Endothelial cell of umbilical vein (primary cell): Measurements from ENCODE around the gene NCKAP5. TPM values are rescaled to one million over a fixed set of nuclear protein-coding genes. Genes with fewer than 3 reads are reported as not detected.

Experiments used
- BruUV-seq: library from RNA; stranded (reverse); fragments of 400-500 nt; replicated peaks from 2 replicates; lab custom pipeline; 2021; lab: Mats Ljungman, UMichigan
- CTCF ChIA-PET: fragments of 300-600, 350-600 bp; sonication (Branson Sonifier 250); formaldehyde crosslinking; loops from one replicate; lab custom pipeline; 2021; ENCODE audit warnings: antibody characterized with exemption, inconsistent platforms; lab: Charles Lee
- POLR2A ChIA-PET: fragments of 300-600, 350-600 bp; sonication (Branson Sonifier 250); formaldehyde crosslinking; loops from one replicate; lab custom pipeline; 2021; ENCODE audit warnings: antibody characterized with exemption, inconsistent platforms; lab: Charles Lee
- DNase-seq: peaks from one replicate; pipeline ENCODE4 v3.0.0-alpha.2; 2011; ENCODE audit warnings: low read depth, low spot score
- FAIRE-seq: peaks from 2 replicates; lab custom pipeline; 2011; peaks lifted over from hg19 to GRCh38; lab: Jason Lieb, UNC
- H2AFZ ChIP-seq: 2 replicates; pipeline ENCODE4 v1.6.0; 2012; ENCODE audit warnings: low read depth, low read length, control low read depth, inconsistent platforms
- H3K27ac ChIP-seq: 2 replicates; pipeline ENCODE4 v1.5.1; 2011; ENCODE audit warnings: low read depth, mild to moderate bottlenecking, control low read depth, low read length, moderate library complexity; ENCODE audit not compliant: insufficient read depth
- H3K27me3 ChIP-seq, 2 experiments: 2 replicates each; pipeline versions ENCODE4 v1.6.0 to v1.6.1; 2011; ENCODE audit warnings: low read length in 2 of 2, mixed read lengths in 1 of 2; ENCODE audit not compliant: control insufficient read depth in 2 of 2, insufficient read depth in 2 of 2
- H3K36me3 ChIP-seq, 2 experiments: 2 replicates in 1 of 2; 3 replicates in 1 of 2; pipeline ENCODE4 v1.5.1; 2011; ENCODE audit warnings: low read length in 2 of 2, mild to moderate bottlenecking in 1 of 2, moderate library complexity in 1 of 2; ENCODE audit not compliant: control insufficient read depth in 2 of 2, insufficient read depth in 2 of 2; ENCODE audit errors: extremely low read depth in 1 of 2
- H3K4me1 ChIP-seq: 3 replicates; pipeline ENCODE4 v1.5.1; 2011; ENCODE audit warnings: mild to moderate bottlenecking, low read length; ENCODE audit not compliant: control insufficient read depth, insufficient read depth; ENCODE audit errors: extremely low read depth
- H3K4me2 ChIP-seq: 2 replicates; pipeline ENCODE4 v1.6.1; 2011; ENCODE audit warnings: low read length, control low read depth, mixed read lengths; ENCODE audit not compliant: insufficient read depth
- H3K4me3 ChIP-seq, 3 experiments: fragments of 200-600 bp in 1 of 3; sonication (generic), shearing (Covaris generic) in 1 of 3; replicated peaks in 1 of 3; 2 replicates each; pipeline ENCODE4 v1.5.1; 2011 to 2016; ENCODE audit warnings: control low read depth in 3 of 3, low read length in 3 of 3, mild to moderate bottlenecking in 2 of 3, inconsistent platforms in 1 of 3, low read depth in 1 of 3, moderate library complexity in 1 of 3; ENCODE audit not compliant: insufficient read depth in 1 of 3
- H3K79me2 ChIP-seq: 2 replicates; pipeline ENCODE4 v1.6.0; 2012; ENCODE audit warnings: low read length, inconsistent platforms; ENCODE audit not compliant: control insufficient read depth, insufficient read depth
- H3K9ac ChIP-seq: replicated peaks from 2 replicates; pipeline ENCODE3; 2011; ENCODE audit warnings: low read length, control low read depth; ENCODE audit not compliant: insufficient read depth; ENCODE audit errors: extremely low read depth
- H3K9me1 ChIP-seq: replicated peaks from 3 replicates; pipeline ENCODE4 v1.6.0; 2011; ENCODE audit warnings: mild to moderate bottlenecking, low read length; ENCODE audit not compliant: control insufficient read depth, insufficient read depth; ENCODE audit errors: extremely low read depth
- H3K9me3 ChIP-seq: replicated peaks from 2 replicates; pipeline ENCODE4 v1.5.1; 2012; ENCODE audit warnings: low read length, inconsistent platforms; ENCODE audit not compliant: control insufficient read depth, insufficient read depth
- H4K20me1 ChIP-seq: replicated peaks from 2 replicates; pipeline ENCODE3; 2011; ENCODE audit warnings: mild to moderate bottlenecking, low read length; ENCODE audit not compliant: control insufficient read depth, insufficient read depth; ENCODE audit errors: extremely low read depth
- EZH2 ChIP-seq: IDR thresholded peaks from 2 replicates; pipeline ENCODE4 v1.6.1; 2012; ENCODE audit warnings: borderline replicate concordance, low read depth, mild to moderate bottlenecking, moderate library complexity, low read length, inconsistent platforms; ENCODE audit not compliant: severe bottlenecking
- FOS ChIP-seq: IDR thresholded peaks from 2 replicates; pipeline ENCODE4 v1.6.1; 2011; ENCODE audit warnings: mild to moderate bottlenecking, low read length, moderate library complexity, borderline replicate concordance; ENCODE audit not compliant: insufficient read depth
- GATA2 ChIP-seq: IDR thresholded peaks from 2 replicates; pipeline ENCODE4 v1.7.0; 2011; ENCODE audit warnings: low read depth, mild to moderate bottlenecking, moderate library complexity, mixed read lengths, low read length; ENCODE audit not compliant: insufficient read length, insufficient read depth
- JUN ChIP-seq: IDR thresholded peaks from 2 replicates; pipeline ENCODE4 v1.6.1; 2011; ENCODE audit warnings: borderline replicate concordance, low read depth; ENCODE audit not compliant: insufficient read length, insufficient read depth
- MYC ChIP-seq: IDR thresholded peaks from one replicate; pipeline ENCODE4 v1.6.1; 2011; ENCODE audit warnings: mild to moderate bottlenecking, low read depth, low read length
- POLR2A ChIP-seq: IDR thresholded peaks from 2 replicates; pipeline ENCODE4 v1.6.1; 2012; ENCODE audit warnings: low read depth, mild to moderate bottlenecking, control low read depth, low read length
- POLR2AphosphoS5 ChIP-seq: IDR thresholded peaks from 2 replicates; pipeline ENCODE4 v1.6.1; 2012; ENCODE audit warnings: low read depth, mild to moderate bottlenecking, control low read depth, low read length, moderate library complexity; ENCODE audit not compliant: insufficient read depth
- dilution Hi-C: fragments of 300-500 bp; cut with MboI; formaldehyde crosslinking; loops from one replicate; pipeline ENCODE4 v1.15.0; 2019; ENCODE audit warnings: low sequenced_read_pairs; ENCODE audit not compliant: extremely low pct_ligation_motif_present
- intact Hi-C: fragments of 100-400 bp; cut with micrococcal nuclease; formaldehyde crosslinking; loops from one replicate; pipeline ENCODE4 v1.10.0; 2022
- polyA plus RNA-seq, 4 experiments: library from polyadenylated mRNA; depleted of rRNA in 3 of 4; stranded (reverse) in 3 of 4; unstranded in 1 of 4; fragments of >200 nt; gene quantifications; 2 replicates each; pipeline versions ENCODE4 v1.2.1 to v1.2.3, GENCODE V29; 2011 to 2012; ENCODE audit warnings: missing spikeins in 1 of 4
- total RNA-seq: library from RNA; stranded (reverse); gene quantifications from 2 replicates; pipeline ENCODE4 v1.2.3, GENCODE V29; 2021
- TF ChIP-seq, protein P1 (sequence below): IDR thresholded peaks from 2 replicates; pipeline ENCODE4 v1.6.1; 2011; ENCODE audit not compliant: insufficient read depth, insufficient read length
- TF ChIP-seq, protein P2 (sequence below), 2 donors: IDR thresholded peaks; 1 replicate in 1 of 2; 2 replicates in 1 of 2; pipeline ENCODE4 v1.5.1; 2011; ENCODE audit warnings: low read length in 2 of 2, mild to moderate bottlenecking in 2 of 2, moderate library complexity in 2 of 2, control low read depth in 1 of 2, inconsistent platforms in 1 of 2, low read depth in 1 of 2; ENCODE audit not compliant: insufficient read depth in 1 of 2; ENCODE audit errors: extremely low read depth in 1 of 2

Gene NCKAP5
- total and polyA plus RNA-seq, 2 donors (not counting 3 experiments of a cell fraction or from before 2014, with no cell fraction given) = 0.47 to 3.3 TPM

DNA sequence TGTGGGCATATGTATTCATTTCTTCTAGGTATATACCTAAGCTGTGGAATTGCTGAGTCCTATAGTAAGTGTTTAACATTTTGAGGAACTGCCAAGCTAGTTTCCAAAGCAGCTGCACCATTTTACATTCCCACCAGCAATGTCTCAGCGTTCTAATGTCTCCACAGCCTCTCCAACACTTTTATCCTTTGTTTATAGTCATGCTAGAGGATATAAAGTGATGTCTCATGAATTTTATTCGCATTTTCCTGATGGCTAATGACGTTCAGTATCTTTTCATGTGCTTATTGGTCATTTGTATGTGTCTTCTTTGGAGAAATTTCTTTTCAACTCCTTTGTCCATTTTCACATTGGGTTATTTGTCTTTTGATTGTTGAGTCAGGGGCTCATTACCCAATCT lies 295.2 kb downstream of the NCKAP5 start:
- no peaks in the 10 kb centered on the region for H4K20me1 ChIP-seq
- no peak overlapping the region for H2AFZ ChIP-seq
- CTCF ChIA-PET = no interaction called here
- POLR2A ChIA-PET = no interaction called here
- H3K9me1 ChIP-seq = no peaks in the 10 kb centered on the region
- TF ChIP-seq EZH2 (no peak), GATA2 (no peak), POLR2AphosphoS5 (no peak), MYC (no peak), JUN (no peak), POLR2A (no peak), FOS (no peak)
- TF ChIP-seq, protein P1, sequence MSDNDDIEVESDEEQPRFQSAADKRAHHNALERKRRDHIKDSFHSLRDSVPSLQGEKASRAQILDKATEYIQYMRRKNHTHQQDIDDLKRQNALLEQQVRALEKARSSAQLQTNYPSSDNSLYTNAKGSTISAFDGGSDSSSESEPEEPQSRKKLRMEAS = no peak
- TF ChIP-seq, protein P2, sequence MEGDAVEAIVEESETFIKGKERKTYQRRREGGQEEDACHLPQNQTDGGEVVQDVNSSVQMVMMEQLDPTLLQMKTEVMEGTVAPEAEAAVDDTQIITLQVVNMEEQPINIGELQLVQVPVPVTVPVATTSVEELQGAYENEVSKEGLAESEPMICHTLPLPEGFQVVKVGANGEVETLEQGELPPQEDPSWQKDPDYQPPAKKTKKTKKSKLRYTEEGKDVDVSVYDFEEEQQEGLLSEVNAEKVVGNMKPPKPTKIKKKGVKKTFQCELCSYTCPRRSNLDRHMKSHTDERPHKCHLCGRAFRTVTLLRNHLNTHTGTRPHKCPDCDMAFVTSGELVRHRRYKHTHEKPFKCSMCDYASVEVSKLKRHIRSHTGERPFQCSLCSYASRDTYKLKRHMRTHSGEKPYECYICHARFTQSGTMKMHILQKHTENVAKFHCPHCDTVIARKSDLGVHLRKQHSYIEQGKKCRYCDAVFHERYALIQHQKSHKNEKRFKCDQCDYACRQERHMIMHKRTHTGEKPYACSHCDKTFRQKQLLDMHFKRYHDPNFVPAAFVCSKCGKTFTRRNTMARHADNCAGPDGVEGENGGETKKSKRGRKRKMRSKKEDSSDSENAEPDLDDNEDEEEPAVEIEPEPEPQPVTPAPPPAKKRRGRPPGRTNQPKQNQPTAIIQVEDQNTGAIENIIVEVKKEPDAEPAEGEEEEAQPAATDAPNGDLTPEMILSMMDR (IDR thresholded peaks at IDR 0.05; ENCODE audit: extremely low read depth in 1 of 2, insufficient read depth in 1 of 2, low read depth in 1 of 2, low read length in 2 of 2) = no peak
- no peaks in the 10 kb centered on the region for H3K4me1 ChIP-seq
- no peaks in the 10 kb centered on the region for H3K27me3 ChIP-seq
- H3K9me3 ChIP-seq = no peaks in the 10 kb centered on the region
- dilution Hi-C loops = no loop called here
- H3K9ac ChIP-seq = no peak overlapping the region
- DNase-seq (no peak), FAIRE-seq (no peak)
- no peaks in the 10 kb centered on the region for H3K79me2 ChIP-seq
- no peaks in the 10 kb centered on the region for H3K36me3 ChIP-seq
- BruUV-seq = no TSS peak
- no peak overlapping the region for H3K27ac ChIP-seq
- H3K4me3 ChIP-seq = no peak overlapping the region
- intact Hi-C loops = no loop called here
- H3K4me2 ChIP-seq = no peak overlapping the region
